ENCODE measurements around the gene PARVB. TPM values are rescaled to one million over a fixed set of nuclear protein-coding genes. Genes with fewer than 3 reads are reported as not detected.

Gene PARVB
- total and polyA plus RNA-seq, 2 donors (not counting 3 experiments of a cell fraction or from before 2014, with no cell fraction given), result 155 to 162 TPM

DNA sequence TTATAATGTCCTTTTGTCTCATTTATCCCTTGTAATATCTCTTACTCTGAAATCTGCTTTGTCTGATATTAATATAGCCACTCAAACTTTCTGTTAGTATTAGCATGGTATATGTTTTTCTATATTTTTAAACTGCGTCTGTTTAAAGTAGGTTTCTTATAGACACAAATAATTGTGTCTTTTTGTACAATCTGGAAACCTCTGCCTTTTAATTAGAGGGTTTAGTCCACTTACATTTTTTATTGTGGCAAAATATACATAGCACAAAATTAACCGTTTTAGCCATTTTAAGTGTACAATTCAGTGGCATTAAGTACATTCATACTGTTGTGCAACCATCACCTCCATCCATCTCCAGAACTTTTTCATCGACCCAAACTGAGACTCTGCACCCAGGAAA lies 185.2 kb downstream of the PARVB start:
- dilution Hi-C loops (cut with MboI; ENCODE audit: extremely low pct_ligation_motif_present, low sequenced_read_pairs) (no loop called here), intact Hi-C loops (cut with micrococcal nuclease) (no loop called here)
- Histone ChIP-seq H3K9me3 (replicated peaks; ENCODE audit: control insufficient read depth, insufficient read depth, low read length) (no peaks in the 10 kb centered on the region), H2AFZ (ENCODE audit: low read depth, low read length) (no peak overlapping the region), H3K27me3 (ENCODE audit: control insufficient read depth in 2 of 2, insufficient read depth in 2 of 2, low read length in 2 of 2) (no peaks in the 10 kb centered on the region), H4K20me1 (replicated peaks; ENCODE audit: control insufficient read depth, extremely low read depth, insufficient read depth, low read length) (no peaks in the 10 kb centered on the region), H3K36me3 (ENCODE audit: control insufficient read depth in 2 of 2, extremely low read depth in 1 of 2, insufficient read depth in 2 of 2, low read length in 2 of 2) (no peaks in the 10 kb centered on the region), H3K9ac (replicated peaks; ENCODE audit: extremely low read depth, insufficient read depth, low read length) (no peak overlapping the region), H3K4me3 (replicated peaks in 1 of 3; ENCODE audit: insufficient read depth in 1 of 3, low read depth in 1 of 3, low read length in 3 of 3) (no peak overlapping the region), H3K79me2 (ENCODE audit: control insufficient read depth, insufficient read depth, low read length) (no peaks in the 10 kb centered on the region), H3K4me2 (ENCODE audit: insufficient read depth, low read length) (no peak overlapping the region), H3K4me1 (ENCODE audit: control insufficient read depth, extremely low read depth, insufficient read depth, low read length) (no peaks in the 10 kb centered on the region), H3K27ac (ENCODE audit: insufficient read depth, low read depth, low read length) (no peak overlapping the region), H3K9me1 (replicated peaks; ENCODE audit: control insufficient read depth, extremely low read depth, insufficient read depth, low read length) (no peaks in the 10 kb centered on the region)
- TF ChIP-seq GATA2 (IDR thresholded peaks at IDR 0.05; ENCODE audit: insufficient read depth, insufficient read length, low read depth, low read length) (no peak), EZH2 (IDR thresholded peaks at IDR 0.05; ENCODE audit: borderline replicate concordance, low read depth, low read length, severe bottlenecking) (no peak), POLR2AphosphoS5 (IDR thresholded peaks at IDR 0.05; ENCODE audit: insufficient read depth, low read depth, low read length) (no peak), POLR2A (IDR thresholded peaks at IDR 0.05; ENCODE audit: low read depth, low read length) (no peak)
- DNase-seq (ENCODE audit: low read depth, low spot score), result no peak
- no TSS peak for BruUV-seq (replicated peaks)
- CTCF ChIA-PET, result no interaction called here
- no peak for FAIRE-seq
- POLR2A ChIA-PET, result no interaction called here

DNA sequence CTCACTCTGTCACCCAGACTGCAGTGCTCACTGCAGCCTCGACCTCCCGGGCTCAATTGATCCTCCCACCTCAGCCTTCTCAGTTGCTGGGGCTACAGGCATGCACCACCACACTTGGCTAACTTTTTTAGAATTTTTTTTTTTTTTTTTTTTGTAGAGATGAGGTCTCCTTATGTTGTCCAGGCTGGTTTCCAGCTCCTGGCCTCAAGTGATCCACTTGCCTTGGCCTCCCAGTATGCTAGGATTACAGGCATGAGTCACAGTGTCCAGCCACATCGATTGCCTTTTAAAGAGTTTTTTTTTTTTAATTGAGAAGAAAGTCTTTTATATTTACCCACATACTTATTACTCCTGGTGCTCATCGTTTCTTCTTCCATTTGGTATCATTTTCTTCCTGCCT lies 186.6 kb downstream of the PARVB start:
- ChIA-PET POLR2A (no interaction called here), CTCF (no interaction called here)
- Histone ChIP-seq H3K9me3 (replicated peaks; ENCODE audit: control insufficient read depth, insufficient read depth, low read length) (no peaks in the 10 kb centered on the region), H3K4me1 (ENCODE audit: control insufficient read depth, extremely low read depth, insufficient read depth, low read length) (no peaks in the 10 kb centered on the region), H4K20me1 (replicated peaks; ENCODE audit: control insufficient read depth, extremely low read depth, insufficient read depth, low read length) (no peaks in the 10 kb centered on the region), H3K27ac (ENCODE audit: insufficient read depth, low read depth, low read length) (no peak overlapping the region), H2AFZ (ENCODE audit: low read depth, low read length) (no peak overlapping the region), H3K79me2 (ENCODE audit: control insufficient read depth, insufficient read depth, low read length) (no peaks in the 10 kb centered on the region), H3K36me3 (ENCODE audit: control insufficient read depth in 2 of 2, extremely low read depth in 1 of 2, insufficient read depth in 2 of 2, low read length in 2 of 2) (no peaks in the 10 kb centered on the region), H3K9me1 (replicated peaks; ENCODE audit: control insufficient read depth, extremely low read depth, insufficient read depth, low read length) (no peaks in the 10 kb centered on the region), H3K4me2 (ENCODE audit: insufficient read depth, low read length) (no peak overlapping the region), H3K27me3 (ENCODE audit: control insufficient read depth in 2 of 2, insufficient read depth in 2 of 2, low read length in 2 of 2) (no peaks in the 10 kb centered on the region), H3K4me3 (replicated peaks in 1 of 3; ENCODE audit: insufficient read depth in 1 of 3, low read depth in 1 of 3, low read length in 3 of 3) (no peak overlapping the region), H3K9ac (replicated peaks; ENCODE audit: extremely low read depth, insufficient read depth, low read length) (no peak overlapping the region)
- TF ChIP-seq, protein P1, sequence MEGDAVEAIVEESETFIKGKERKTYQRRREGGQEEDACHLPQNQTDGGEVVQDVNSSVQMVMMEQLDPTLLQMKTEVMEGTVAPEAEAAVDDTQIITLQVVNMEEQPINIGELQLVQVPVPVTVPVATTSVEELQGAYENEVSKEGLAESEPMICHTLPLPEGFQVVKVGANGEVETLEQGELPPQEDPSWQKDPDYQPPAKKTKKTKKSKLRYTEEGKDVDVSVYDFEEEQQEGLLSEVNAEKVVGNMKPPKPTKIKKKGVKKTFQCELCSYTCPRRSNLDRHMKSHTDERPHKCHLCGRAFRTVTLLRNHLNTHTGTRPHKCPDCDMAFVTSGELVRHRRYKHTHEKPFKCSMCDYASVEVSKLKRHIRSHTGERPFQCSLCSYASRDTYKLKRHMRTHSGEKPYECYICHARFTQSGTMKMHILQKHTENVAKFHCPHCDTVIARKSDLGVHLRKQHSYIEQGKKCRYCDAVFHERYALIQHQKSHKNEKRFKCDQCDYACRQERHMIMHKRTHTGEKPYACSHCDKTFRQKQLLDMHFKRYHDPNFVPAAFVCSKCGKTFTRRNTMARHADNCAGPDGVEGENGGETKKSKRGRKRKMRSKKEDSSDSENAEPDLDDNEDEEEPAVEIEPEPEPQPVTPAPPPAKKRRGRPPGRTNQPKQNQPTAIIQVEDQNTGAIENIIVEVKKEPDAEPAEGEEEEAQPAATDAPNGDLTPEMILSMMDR (IDR thresholded peaks at IDR 0.05; ENCODE audit: extremely low read depth in 1 of 2, insufficient read depth in 1 of 2, low read depth in 1 of 2, low read length in 2 of 2), result no peak
- no peak for TF ChIP-seq JUN (IDR thresholded peaks at IDR 0.05; ENCODE audit: borderline replicate concordance, insufficient read depth, insufficient read length, low read depth)
- no peak for TF ChIP-seq EZH2 (IDR thresholded peaks at IDR 0.05; ENCODE audit: borderline replicate concordance, low read depth, low read length, severe bottlenecking)
- no peak for TF ChIP-seq POLR2A (IDR thresholded peaks at IDR 0.05; ENCODE audit: low read depth, low read length)
- FAIRE-seq (no peak), DNase-seq (ENCODE audit: low read depth, low spot score) (no peak)
- dilution Hi-C loops (cut with MboI; ENCODE audit: extremely low pct_ligation_motif_present, low sequenced_read_pairs), result no loop called here
- BruUV-seq (replicated peaks), result no TSS peak
- intact Hi-C loops (cut with micrococcal nuclease), result no loop called here

Measured in endothelial cell of umbilical vein (primary cell).